Measurements from ENCODE around the gene CCDC51. TPM values are rescaled to one million over a fixed set of nuclear protein-coding genes. Genes with fewer than 3 reads are reported as not detected.

The CCDC51 gene
- total RNA-seq, 1 donor from 2014 or later = 13.3 TPM

GRCh38 chr3:48413611-48414010 is 26.3 kb downstream of the CCDC51 start:
- DNase-seq (ENCODE audit: missing footprints) = no peak
- ATAC-seq = no peak
- intact Hi-C loops (cut with DNase I) = no loop called here

- no peak for DNase-seq (ENCODE audit: missing footprints)
- ATAC-seq = no peak
- intact Hi-C loops (cut with DNase I) = no loop called here
These were observed 26.8 kb downstream of the CCDC51 start for GRCh38 chr3:48413086-48413485.

- DNase-seq (ENCODE audit: missing footprints) = no peak
- no peak for ATAC-seq
- intact Hi-C loops (cut with DNase I) = no loop called here
These were observed 27.4 kb downstream of the CCDC51 start for GRCh38 chr3:48412375-48413001.

- DNase-seq (ENCODE audit: missing footprints) (no peak), ATAC-seq (no peak)
- intact Hi-C loops (cut with DNase I) = no loop called here
These were observed 28.1 kb downstream of the CCDC51 start for GRCh38 chr3:48411606-48412374.

- intact Hi-C loops (cut with DNase I) = no loop called here
- no peak for DNase-seq (ENCODE audit: missing footprints)
- no peak for ATAC-seq
These were observed 28.8 kb downstream of the CCDC51 start for GRCh38 chr3:48411041-48411588.

GRCh38 chr3:48410205-48411040 is 29.5 kb downstream of the CCDC51 start:
- ATAC-seq = no peak
- intact Hi-C loops (cut with DNase I) = no loop called here
- DNase-seq (ENCODE audit: missing footprints) = peak; percentile 56

GRCh38 chr3:48409291-48410201 is 30.4 kb downstream of the CCDC51 start:
- ATAC-seq (no peak), DNase-seq (ENCODE audit: missing footprints) (no peak)
- intact Hi-C loops (cut with DNase I) = no loop called here

- ATAC-seq (no peak), DNase-seq (ENCODE audit: missing footprints) (no peak)
- intact Hi-C loops (cut with DNase I) = no loop called here
These were observed 31.1 kb downstream of the CCDC51 start for GRCh38 chr3:48408823-48409281.

GRCh38 chr3:48407542-48408099 is 32.3 kb downstream of the CCDC51 start:
- ATAC-seq (no peak), DNase-seq (ENCODE audit: missing footprints) (no peak)
- intact Hi-C loops (cut with DNase I) = no loop called here

- DNase-seq (ENCODE audit: missing footprints) = no peak
- no peak for ATAC-seq
- intact Hi-C loops (cut with DNase I) = no loop called here
These were observed 33.2 kb downstream of the CCDC51 start for GRCh38 chr3:48406443-48407431.

GRCh38 chr3:48405971-48406370 is 33.9 kb downstream of the CCDC51 start:
- intact Hi-C loops (cut with DNase I) = no loop called here
- ATAC-seq (no peak), DNase-seq (ENCODE audit: missing footprints) (no peak)

- intact Hi-C loops (cut with DNase I) = no loop called here
- DNase-seq (ENCODE audit: missing footprints) = no peak
These were observed 34.5 kb downstream of the CCDC51 start for GRCh38 chr3:48405343-48405881.

GRCh38 chr3:48404440-48405342 is 35.2 kb downstream of the CCDC51 start:
- ATAC-seq = no peak
- intact Hi-C loops (cut with DNase I) = loop anchor here (5.0 kb wide), 1 partner anchor 143 kb away; no protein-coding TSS in a partner anchor
- DNase-seq (ENCODE audit: missing footprints) = no peak

More at GRCh38 chr3:48405343-48405881, 34.5 kb downstream of the CCDC51 start:
- no peak for ATAC-seq

- DNase-seq (ENCODE audit: missing footprints) (no peak), ATAC-seq (no peak)
- intact Hi-C loops (cut with DNase I) = loop anchor here (5.0 kb wide), 1 partner anchor 144 kb away; no protein-coding TSS in a partner anchor
These were observed 36.1 kb downstream of the CCDC51 start for GRCh38 chr3:48403533-48404439.

All from Right ventricle myocardium inferior (tissue), 1 donor.